GM06990 (cell line): Measurements from ENCODE around the gene MANBA.

ENCODE experiments used
- DNase-seq: peaks from one replicate; pipeline ENCODE4 v3.0.0-alpha.2; 2011; ENCODE audit not compliant: insufficient read length; ENCODE audit errors: extremely low read depth
- H3K27me3 ChIP-seq: replicated peaks from 2 replicates; pipeline ENCODE4 v1.6.0; 2011; ENCODE audit warnings: low read length; ENCODE audit not compliant: control insufficient read depth, insufficient read depth
- H3K36me3 ChIP-seq: 2 replicates; pipeline ENCODE4 v1.5.1; 2011; ENCODE audit warnings: low read length; ENCODE audit not compliant: control insufficient read depth, insufficient read depth
- H3K4me3 ChIP-seq: replicated peaks from 2 replicates; pipeline ENCODE4 v1.5.1; 2011; ENCODE audit warnings: low read depth, mild to moderate bottlenecking, control low read depth, low read length
- CTCF ChIP-seq: IDR thresholded peaks from 2 replicates; pipeline ENCODE4 v1.5.1; 2011; ENCODE audit warnings: low read length, control low read depth, mild to moderate bottlenecking, inconsistent platforms; ENCODE audit not compliant: insufficient read depth, poor library complexity, severe bottlenecking

MANBA gene

GRCh38 chr4:102586002-102586643 lies 174.6 kb downstream of the MANBA start:
- no peak overlapping the region for H3K4me3 ChIP-seq
- H3K36me3 ChIP-seq: peaks cover 5% of the 10 kb centered on the region
- H3K27me3 ChIP-seq: no peaks in the 10 kb centered on the region
- DNase-seq: peak; percentile 20
- no peak for TF ChIP-seq CTCF

- peaks cover 3% of the 10 kb centered on the region for H3K36me3 ChIP-seq
- no peak overlapping the region for H3K4me3 ChIP-seq
- TF ChIP-seq CTCF: no peak
- DNase-seq: no peak
- H3K27me3 ChIP-seq: no peaks in the 10 kb centered on the region
Measured at GRCh38 chr4:102585329-102585728, 175.4 kb downstream of the MANBA start.

DNA sequence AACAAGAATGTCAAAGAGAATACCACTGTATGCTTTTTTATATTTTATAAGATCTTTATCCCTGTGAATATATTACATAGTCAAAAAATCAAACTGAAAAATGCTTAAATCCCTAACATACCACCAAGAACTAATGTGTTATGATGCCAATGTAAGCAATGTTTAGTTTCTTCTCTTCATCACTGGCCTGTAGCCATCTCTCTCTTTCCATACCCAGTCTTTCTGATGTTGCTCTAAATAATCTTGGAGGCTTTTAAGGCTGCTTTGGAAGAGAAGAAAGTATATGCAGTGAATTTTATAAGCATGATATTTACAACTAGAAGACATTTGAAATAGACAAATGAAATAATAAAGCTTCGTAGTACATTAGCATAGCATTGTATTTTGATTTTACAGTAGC lies 176.7 kb downstream of the MANBA start:
- Histone ChIP-seq H3K36me3 (peaks cover 2% of the 10 kb centered on the region), H3K4me3 (no peak overlapping the region), H3K27me3 (no peaks in the 10 kb centered on the region)
- no peak for DNase-seq
- TF ChIP-seq CTCF: no peak
